H1 (cell line): ENCODE results near the gene TTLL9. TPM values are rescaled to one million over a fixed set of nuclear protein-coding genes. Genes with fewer than 3 reads are reported as not detected.
A peak's percentile ranks its signal among the peaks of the same experiment; 100 is the strongest.

Experiments
- CTCF ChIA-PET: fragments of 300-600 bp; sonication (Branson Sonifier 250); formaldehyde crosslinking; loops from one replicate; lab custom pipeline; 2021; ENCODE audit not compliant: partially characterized antibody; lab: Charles Lee
- POLR2A ChIA-PET: fragments of 300-600 bp; sonication (Branson Sonifier 250); formaldehyde crosslinking; loops from one replicate; lab custom pipeline; 2021; ENCODE audit warnings: inconsistent platforms; ENCODE audit not compliant: partially characterized antibody; lab: Charles Lee
- DNase-seq, 2 experiments: peaks; one replicate each; pipeline versions ENCODE4 v3.0.0 to v3.0.0-alpha.2; 2010 to 2022; ENCODE audit warnings: low spot score in 2 of 2, low read depth in 1 of 2, mixed read lengths in 1 of 2
- FAIRE-seq: peaks from 2 replicates; lab custom pipeline; 2011; peaks lifted over from hg19 to GRCh38; lab: Jason Lieb, UNC
- H2AFZ ChIP-seq: 2 replicates; pipeline ENCODE4 v1.8.1; 2012; ENCODE audit warnings: low read length, inconsistent platforms
- H2AK5ac ChIP-seq: 2 replicates; pipeline ENCODE4 v1.6.1; 2013; ENCODE audit warnings: low read depth, low read length
- H2BK120ac ChIP-seq: replicated peaks from 2 replicates; pipeline ENCODE3; 2013; ENCODE audit warnings: low read depth, low read length, inconsistent platforms
- H2BK12ac ChIP-seq: 2 replicates; pipeline ENCODE4 v1.6.1; 2013; ENCODE audit warnings: low read depth, low read length
- H2BK15ac ChIP-seq: 2 replicates; pipeline ENCODE4 v1.6.1; 2013; ENCODE audit warnings: low read length
- H2BK20ac ChIP-seq: 2 replicates; pipeline ENCODE4 v1.6.1; 2013; ENCODE audit warnings: low read length
- H2BK5ac ChIP-seq: 2 replicates; pipeline ENCODE4 v1.6.1; 2013; ENCODE audit warnings: low read depth, low read length
- H3K14ac ChIP-seq: 2 replicates; pipeline ENCODE4 v1.6.1; 2013; ENCODE audit warnings: inconsistent platforms; ENCODE audit not compliant: insufficient read length
- H3K18ac ChIP-seq: 2 replicates; pipeline ENCODE4 v1.6.1; 2013; ENCODE audit warnings: low read length; ENCODE audit errors: extremely low read depth
- H3K23ac ChIP-seq: 2 replicates; pipeline ENCODE4 v1.6.1; 2013; ENCODE audit warnings: inconsistent platforms; ENCODE audit not compliant: insufficient read length
- H3K23me2 ChIP-seq: 2 replicates; pipeline ENCODE4 v1.6.1; 2013; ENCODE audit warnings: low read depth, low read length
- H3K27ac ChIP-seq: 2 replicates; pipeline ENCODE4 v1.6.1; 2011; ENCODE audit warnings: low read depth, low read length, inconsistent platforms
- H3K27me3 ChIP-seq, 4 experiments: replicated peaks in 1 of 4; 1 replicate in 1 of 4; 2 replicates in 3 of 4; pipeline versions ENCODE4 v1.6.1 to v1.8.1; 2011 to 2013; ENCODE audit warnings: low read length in 3 of 4, mild to moderate bottlenecking in 3 of 4, inconsistent platforms in 2 of 4, mixed read lengths in 2 of 4, moderate library complexity in 1 of 4; ENCODE audit not compliant: control insufficient read depth in 3 of 4, insufficient read depth in 3 of 4; ENCODE audit errors: extremely low read depth in 1 of 4
- H3K36me3 ChIP-seq, 4 experiments: 2 replicates each; pipeline versions ENCODE4 v1.6.1 to v1.8.1; 2011 to 2013; ENCODE audit warnings: mild to moderate bottlenecking in 4 of 4, low read length in 3 of 4, moderate library complexity in 2 of 4, control low read depth in 1 of 4, inconsistent platforms in 1 of 4; ENCODE audit not compliant: insufficient read depth in 4 of 4, control insufficient read depth in 2 of 4
- H3K4ac ChIP-seq: replicated peaks from 2 replicates; pipeline ENCODE3; 2013; ENCODE audit warnings: low read length, low read depth, mixed read lengths, inconsistent platforms; ENCODE audit not compliant: insufficient read length
- H3K4me1 ChIP-seq, 4 experiments: replicated peaks in 1 of 4; 1 replicate in 1 of 4; 2 replicates in 3 of 4; pipeline versions ENCODE4 v1.6.1 to v1.8.1; 2011 to 2013; ENCODE audit warnings: low read length in 3 of 4, inconsistent platforms in 2 of 4, mixed read lengths in 1 of 4; ENCODE audit not compliant: insufficient read depth in 4 of 4, control insufficient read depth in 3 of 4
- H3K4me2 ChIP-seq, 2 experiments: 2 replicates each; pipeline versions ENCODE4 v1.6.1 to v1.8.1; 2011 to 2013; ENCODE audit warnings: low read depth in 2 of 2, low read length in 2 of 2, control low read depth in 1 of 2, inconsistent platforms in 1 of 2, mild to moderate bottlenecking in 1 of 2; ENCODE audit not compliant: insufficient read depth in 1 of 2
- H3K4me3 ChIP-seq, 4 experiments: fragments of 200-600, 300-600 bp in 1 of 4; sonication (generic), shearing (Covaris generic), sonication (Bioruptor Twin) in 1 of 4; 2 replicates each; pipeline versions ENCODE4 v1.5.1 to v1.8.1; 2011 to 2016; ENCODE audit warnings: low read length in 4 of 4, low read depth in 3 of 4, control low read depth in 2 of 4, inconsistent platforms in 2 of 4, mild to moderate bottlenecking in 2 of 4, mixed read lengths in 1 of 4, moderate library complexity in 1 of 4; ENCODE audit not compliant: insufficient read depth in 2 of 4; ENCODE audit errors: extremely low read depth in 1 of 4
- H3K56ac ChIP-seq: replicated peaks from 2 replicates; pipeline ENCODE3; 2013; ENCODE audit warnings: low read depth, mild to moderate bottlenecking, mixed read lengths, low read length, inconsistent platforms; ENCODE audit not compliant: insufficient read length
- H3K79me1 ChIP-seq: 2 replicates; pipeline ENCODE4 v1.6.1; 2013; ENCODE audit warnings: low read depth, low read length, control low read depth
- H3K79me2 ChIP-seq, 2 experiments: 2 replicates each; pipeline versions ENCODE4 v1.6.1 to v1.8.1; 2012 to 2013; ENCODE audit warnings: low read length in 2 of 2, mild to moderate bottlenecking in 2 of 2, inconsistent platforms in 1 of 2; ENCODE audit not compliant: insufficient read depth in 2 of 2, control insufficient read depth in 1 of 2
- H3K9ac ChIP-seq, 4 experiments: replicated peaks in 1 of 4; 1 replicate in 1 of 4; 2 replicates in 3 of 4; pipeline versions ENCODE4 v1.6.1 to v1.8.1; 2011 to 2013; ENCODE audit warnings: low read depth in 3 of 4, low read length in 3 of 4, control low read depth in 2 of 4, mild to moderate bottlenecking in 2 of 4, moderate library complexity in 2 of 4, inconsistent platforms in 1 of 4; ENCODE audit errors: extremely low read depth in 1 of 4
- H3K9me3 ChIP-seq, 2 experiments: 2 replicates each; pipeline versions ENCODE4 v1.6.1 to v1.8.1; 2012 to 2013; ENCODE audit warnings: mild to moderate bottlenecking in 2 of 2, moderate library complexity in 2 of 2, control low read depth in 1 of 2, inconsistent platforms in 1 of 2, low read depth in 1 of 2, low read length in 1 of 2, mixed read lengths in 1 of 2; ENCODE audit not compliant: insufficient read depth in 2 of 2
- H4K20me1 ChIP-seq, 2 experiments: replicated peaks in 1 of 2; 2 replicates each; pipeline versions ENCODE3 to v1.8.1; 2011 to 2013; ENCODE audit warnings: inconsistent platforms in 2 of 2, low read length in 2 of 2, mild to moderate bottlenecking in 1 of 2; ENCODE audit not compliant: insufficient read depth in 2 of 2, control insufficient read depth in 1 of 2
- H4K5ac ChIP-seq: 2 replicates; pipeline ENCODE4 v1.6.1; 2013; ENCODE audit warnings: low read length, low read depth, mixed read lengths, inconsistent platforms; ENCODE audit not compliant: insufficient read length
- H4K8ac ChIP-seq: 2 replicates; pipeline ENCODE4 v1.8.0; 2013; ENCODE audit warnings: mild to moderate bottlenecking, moderate library complexity, low read length, inconsistent platforms; ENCODE audit not compliant: insufficient read depth; ENCODE audit errors: extremely low read depth
- H4K91ac ChIP-seq: replicated peaks from 2 replicates; pipeline ENCODE3; 2013; ENCODE audit warnings: low read length, mixed read lengths, inconsistent platforms; ENCODE audit not compliant: insufficient read length
- CBX8 ChIP-seq: fragments of 300-800, 300-1000 bp; sonication (generic); IDR thresholded peaks from 2 replicates; pipeline ENCODE4 v1.7.1; 2016; ENCODE audit warnings: low read depth, low read length, borderline replicate concordance
- CREB1 ChIP-seq: IDR thresholded peaks from 2 replicates; pipeline ENCODE4 v1.6.1; 2012; ENCODE audit warnings: inconsistent platforms
- KDM5A ChIP-seq: fragments of 200-600 bp; IDR thresholded peaks from 2 replicates; pipeline ENCODE4 v1.7.1; 2012; ENCODE audit warnings: mild to moderate bottlenecking, low read length, inconsistent platforms, mixed read lengths
- RFX5 ChIP-seq: IDR thresholded peaks from 2 replicates; pipeline ENCODE4 v1.6.1; 2011; ENCODE audit warnings: low read depth, low read length, improper control_type of control experiment, borderline replicate concordance
- RNF2 ChIP-seq: fragments of 200-900, 300-1000 bp; sonication (generic); IDR thresholded peaks from 2 replicates; pipeline ENCODE4 v1.7.1; 2016; ENCODE audit warnings: borderline replicate concordance, low read depth, mild to moderate bottlenecking, antibody characterized with exemption, low read length; ENCODE audit not compliant: poor library complexity, severe bottlenecking; ENCODE audit errors: missing control alignments
- SIX5 ChIP-seq: IDR thresholded peaks from 2 replicates; pipeline ENCODE4 v1.6.1; 2011; ENCODE audit warnings: mild to moderate bottlenecking, low read depth, low read length
- SP2 ChIP-seq: IDR thresholded peaks from 2 replicates; pipeline ENCODE4 v1.6.1; 2012; ENCODE audit warnings: mild to moderate bottlenecking, low read length, inconsistent platforms
- SRF ChIP-seq: IDR thresholded peaks from 2 replicates; pipeline ENCODE4 v1.6.1; 2011; ENCODE audit warnings: mild to moderate bottlenecking, low read depth, low read length, moderate library complexity
- TBP ChIP-seq: IDR thresholded peaks from 2 replicates; pipeline ENCODE4 v1.6.1; 2011; ENCODE audit warnings: low read depth, low read length, improper control_type of control experiment
- WGBS, 2 experiments: shearing (Covaris generic) in 1 of 2; methylation state at CpG; one replicate each; pipeline versions ENCODE4 v1.1.6 to v1.1.7; 2013 to 2015; ENCODE audit warnings: low lambda C conversion rate in 2 of 2, mixed read lengths in 2 of 2, inconsistent platforms in 1 of 2, low coverage in 1 of 2, missing lambda C conversion rate in 1 of 2; ENCODE audit not compliant: insufficient replicate concordance in 2 of 2, insufficient coverage in 1 of 2, insufficient read length in 1 of 2; ENCODE audit errors: extremely low coverage in 1 of 2, missing lambda C conversion rate in 1 of 2; 5-methylcytosine and 5-hydroxymethylcytosine counted together
- polyA plus RNA-seq, 7 experiments: library from polyadenylated mRNA; depleted of rRNA in 3 of 7; stranded (reverse) in 5 of 7; unstranded in 2 of 7; fragments of >200 nt in 5 of 7; fragments of 200-250 nt in 2 of 7; gene quantifications; 1 replicate in 5 of 7; 2 replicates in 1 of 7; 4 replicates in 1 of 7; pipeline versions ENCODE4 v1.2.1 to v1.2.3, GENCODE V29; 2011 to 2013; ENCODE audit warnings: missing spikeins in 2 of 7, mixed read lengths in 2 of 7
- total RNA-seq: library from RNA; stranded (reverse); fragmentation: NEBNext Ultra II Directional; extraction: Animal tissue kit (Norgen Biotek cat#: 25700); gene quantifications from 2 replicates; pipeline ENCODE4 v1.2.1, GENCODE V29; 2021
- TF ChIP-seq, protein P1 (sequence below): IDR thresholded peaks from 2 replicates; pipeline ENCODE4 v1.6.1; 2012; ENCODE audit warnings: inconsistent platforms
- TF ChIP-seq, protein P2 (sequence below): IDR thresholded peaks from 2 replicates; pipeline ENCODE4 v1.6.1; 2012; ENCODE audit warnings: low read length, inconsistent platforms

TTLL9 gene
- total and polyA plus RNA-seq, 2 of the 8 experiments (the other 6 are each of a cell fraction or from before 2014, with no cell fraction given): 0.06 TPM; not detected in 1

DNA sequence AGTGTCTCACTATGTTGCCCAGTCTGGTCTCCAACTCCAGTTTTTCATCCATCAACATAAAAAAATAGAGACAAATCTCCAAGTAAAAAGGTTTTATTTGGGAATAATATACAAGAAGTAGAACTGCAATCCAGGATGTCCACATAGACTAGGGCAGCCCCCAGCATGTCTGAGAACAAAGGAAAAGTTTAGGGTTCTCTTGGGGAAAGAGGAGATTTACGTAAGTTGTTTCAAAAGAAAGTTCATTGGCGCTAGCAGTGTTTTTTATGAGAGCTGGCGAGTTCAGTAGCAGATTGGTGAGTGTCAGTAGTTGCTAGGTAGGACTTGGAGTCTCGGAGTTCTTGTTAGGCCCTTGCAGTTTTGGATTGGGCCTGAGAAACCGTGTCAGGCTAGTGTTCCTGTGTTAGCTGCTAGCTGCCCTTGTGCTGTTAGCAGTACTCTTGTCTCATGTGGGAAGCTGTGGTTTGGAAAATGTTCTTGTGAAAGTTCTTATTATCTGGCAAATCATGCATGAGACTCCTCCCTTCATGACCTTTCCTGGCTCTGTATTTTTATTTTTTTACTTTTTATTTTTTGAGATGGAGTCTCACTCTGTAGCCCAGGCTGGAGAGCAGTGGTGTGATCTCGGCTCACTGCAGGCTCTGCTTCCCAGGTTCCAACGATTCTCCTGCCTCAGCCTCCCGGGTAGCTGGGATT is 24.7 kb downstream of the TTLL9 start:
- H2BK12ac ChIP-seq: no peak overlapping the region
- H2AK5ac ChIP-seq: no peak overlapping the region
- DNase-seq: no peak
- no peak overlapping the region for H3K56ac ChIP-seq
- peak; percentile 89 for FAIRE-seq
- H2AFZ ChIP-seq: 0 out of 2 replicates have a peak overlapping the region, but pooled peaks have one; percentile 47
- H3K79me2 ChIP-seq: no peaks in the 10 kb centered on the region
- H3K23ac ChIP-seq: no peak overlapping the region
- no peak overlapping the region for H3K4me2 ChIP-seq
- H3K9ac ChIP-seq: no peak overlapping the region
- H4K8ac ChIP-seq: no peak overlapping the region
- no peaks in the 10 kb centered on the region for H4K20me1 ChIP-seq
- H2BK5ac ChIP-seq: 0 out of 2 replicates have a peak overlapping the region, but pooled peaks have one; percentile 18
- peaks cover 0 to 2% (median 0%) of the 10 kb centered on the region in 4 experiments; a peak in 2 of 7 replicates for H3K27me3 ChIP-seq
- H3K4me3 ChIP-seq: no peak overlapping the region
- ChIA-PET CTCF (interaction anchor here (0.6 to 2.2 kb wide), 4 partner anchors 38 to 134 kb away, joined by 3 to 8 read pairs (median 3); partner anchors contain the start of gene PDRG1), POLR2A (interaction anchor here (0.6 to 1.3 kb wide), 2 partner anchors 57 to 350 kb away, joined by 3 to 4 read pairs; partner anchors contain the start of gene PDRG1)
- H2BK20ac ChIP-seq: no peak overlapping the region
- H3K27ac ChIP-seq: no peak overlapping the region
- H3K9me3 ChIP-seq: no peaks in the 10 kb centered on the region
- no peak overlapping the region for H3K18ac ChIP-seq
- TF ChIP-seq CBX8 (no peak), SP2 (no peak), RNF2 (no peak), SIX5 (no peak), RFX5 (peak; percentile 98), KDM5A (no peak), CREB1 (peak; percentile 92), TBP (no peak), SRF (no peak)
- TF ChIP-seq, protein P1, sequence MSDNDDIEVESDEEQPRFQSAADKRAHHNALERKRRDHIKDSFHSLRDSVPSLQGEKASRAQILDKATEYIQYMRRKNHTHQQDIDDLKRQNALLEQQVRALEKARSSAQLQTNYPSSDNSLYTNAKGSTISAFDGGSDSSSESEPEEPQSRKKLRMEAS: no peak
- TF ChIP-seq, protein P2, sequence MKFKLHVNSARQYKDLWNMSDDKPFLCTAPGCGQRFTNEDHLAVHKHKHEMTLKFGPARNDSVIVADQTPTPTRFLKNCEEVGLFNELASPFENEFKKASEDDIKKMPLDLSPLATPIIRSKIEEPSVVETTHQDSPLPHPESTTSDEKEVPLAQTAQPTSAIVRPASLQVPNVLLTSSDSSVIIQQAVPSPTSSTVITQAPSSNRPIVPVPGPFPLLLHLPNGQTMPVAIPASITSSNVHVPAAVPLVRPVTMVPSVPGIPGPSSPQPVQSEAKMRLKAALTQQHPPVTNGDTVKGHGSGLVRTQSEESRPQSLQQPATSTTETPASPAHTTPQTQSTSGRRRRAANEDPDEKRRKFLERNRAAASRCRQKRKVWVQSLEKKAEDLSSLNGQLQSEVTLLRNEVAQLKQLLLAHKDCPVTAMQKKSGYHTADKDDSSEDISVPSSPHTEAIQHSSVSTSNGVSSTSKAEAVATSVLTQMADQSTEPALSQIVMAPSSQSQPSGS: no peak
- H4K5ac ChIP-seq: no peak overlapping the region
- no peak overlapping the region for H2BK120ac ChIP-seq
- 81% methylated on average over 8 of the region's 8 CpGs; no CpG with 5 or more reads in 1 of the 2 experiments for WGBS, 2 experiments
- H3K79me1 ChIP-seq: no peaks in the 10 kb centered on the region
- no peak overlapping the region for H3K4ac ChIP-seq
- H4K91ac ChIP-seq: no peak overlapping the region
- no peaks in the 10 kb centered on the region; a peak in 1 of 7 replicates for H3K4me1 ChIP-seq
- no peak overlapping the region for H2BK15ac ChIP-seq
- H3K36me3 ChIP-seq: no peaks in the 10 kb centered on the region
- H3K23me2 ChIP-seq: no peaks in the 10 kb centered on the region
- no peak overlapping the region for H3K14ac ChIP-seq
